Heart right ventricle (tissue), 16 donors: ENCODE data around the gene PLEKHN1. TPM values are rescaled to one million over a fixed set of nuclear protein-coding genes. Genes with fewer than 3 reads are reported as not detected.
"Not testable (repeated sequence)": the region's sequence is repeated elsewhere in the genome, so short reads cannot be mapped to it uniquely, and the experiment has no call there.

Experiments used
- ATAC-seq, 8 donors: fragments of 200-7000 bp; cut with Tn5 transposase; one replicate each; pipeline ENCODE4 v1.9.1; 2020; ENCODE audit warnings: mild to moderate bottlenecking in 8 of 8, moderate library complexity in 8 of 8, moderate number of reproducible peaks in 1 of 8
- DNase-seq, 2 donors: peaks; one replicate each; pipeline ENCODE4 v3.0.0-alpha.2; 2020
- H3K27ac ChIP-seq, 10 donors: fragments of 200-600 bp; sonication (generic) in 2 of 10; one replicate each; pipeline versions ENCODE4 v1.5.0 to v1.8.0; 2020 to 2022; ENCODE audit warnings: mild to moderate bottlenecking in 3 of 10
- H3K27me3 ChIP-seq, 7 donors: fragments of 200-600 bp; one replicate each; pipeline ENCODE4 v1.8.0; 2021 to 2022; ENCODE audit warnings: mild to moderate bottlenecking in 2 of 7
- H3K36me3 ChIP-seq, 9 donors: fragments of 200-600 bp; sonication (generic) in 1 of 9; one replicate each; pipeline versions ENCODE4 v1.5.0 to v1.8.0; 2020 to 2022; ENCODE audit warnings: mild to moderate bottlenecking in 2 of 9
- H3K4me1 ChIP-seq, 9 donors: fragments of 200-600 bp; sonication (generic) in 1 of 9; one replicate each; pipeline versions ENCODE4 v1.5.0 to v1.8.0; 2020 to 2022; ENCODE audit warnings: mild to moderate bottlenecking in 4 of 9
- H3K4me3 ChIP-seq, 10 donors: fragments of 200-600 bp; sonication (generic) in 2 of 10; one replicate each; pipeline versions ENCODE4 v1.5.0 to v1.8.0; 2020 to 2022; ENCODE audit warnings: mild to moderate bottlenecking in 7 of 10, moderate library complexity in 2 of 10
- H3K9me3 ChIP-seq, 11 donors: fragments of 200-600 bp in 10 of 11; sonication (generic) in 2 of 11; one replicate each; pipeline versions ENCODE4 v1.5.0 to v1.8.0; 2013 to 2022; ENCODE audit warnings: mild to moderate bottlenecking in 2 of 11, control low read depth in 1 of 11, moderate library complexity in 1 of 11
- CTCF ChIP-seq, 9 donors: fragments of 200-600 bp; sonication (generic) in 2 of 9; IDR thresholded peaks; one replicate each; pipeline versions ENCODE4 v1.5.0 to v1.8.0; 2021 to 2022; ENCODE audit warnings: antibody characterized with exemption in 9 of 9, mild to moderate bottlenecking in 5 of 9, moderate library complexity in 1 of 9
- WGBS, 2 donors: extraction: QIAGEN DNeasy Blood & Tissue Kit; methylation state at CpG; one replicate each; pipeline ENCODE4 v1.1.7; 2013; ENCODE audit warnings: inconsistent platforms in 1 of 2; 5-methylcytosine and 5-hydroxymethylcytosine counted together
- intact Hi-C, 10 donors: fragments of 100-400 bp; cut with DNase I; formaldehyde crosslinking; loops; one replicate each; pipeline versions ENCODE4 v1.11.1 to v1.14.2; 2022
- polyA plus RNA-seq, 2 donors: library from polyadenylated mRNA; stranded (reverse); fragments of 200-250 nt; gene quantifications; one replicate each; pipeline ENCODE4 v1.2.3, GENCODE V29; 2013
- total RNA-seq, 10 donors: library from RNA; stranded (reverse); fragmentation: NEBNext Ultra II Directional in 3 of 10; extraction: Animal tissue kit (Norgen Biotek cat#: 25700) in 3 of 10; gene quantifications; one replicate each; pipeline versions ENCODE4 v1.2.1 to v1.2.4, GENCODE V29; 2021 to 2023
- donor health status: Arrhythmogenic right ventricular cardiomyopathy.
- donor health status: ischemic (EF 13 %, LVEDD 7.1; RV severe dilation, severe dysfunction).
- donor health status: healthy with polysubstance abuse.
- donor health status: DM: no; HTN: yes; CAD: no.
- donor health status: DM: no; HTN: no; CAD: no.
- donor health status: ischemic (EF 25% LVEDD 6.9; RV normal size, moderate dysfunction).
- donor health status: ischemic (EF 25% LVEDD 5.7; RV mildly dilated, moderate dysfunction).
- donor health status: healthy.
- donor health status: DM: yes; HTN: yes; CAD: no.
- donor health status: Ischemic cardiomyopathy.
- donor health status: ischemic (EF 35%, LVEDD 5.7; RV mildly dilated, moderate dysfunction).
- donor health status: nonischemic (EF 11% LVEDD 7.7; RV severe dilation, severe dysfunction).
- donor health status: DM: yes; HTN: yes; CAD: no.
- donor health status: PGD.
- donor health status: ischemic (EF 29% LVEDD 5.4; RV normal size, mild dysfunction).
- donor health status: nonischemic (EF 23%, LVEDD 6.1; RV moderate dilation, normal function).

PLEKHN1 gene
- total and polyA plus RNA-seq, 12 donors: 0.13 to 0.37 (median 0.29) TPM; not detected in 8

- Histone ChIP-seq H3K36me3 (no peaks in the 10 kb centered on the region), H3K9me3 (peaks cover 0 to 19% (median 4%) of the 10 kb centered on the region in 11 donors), H3K27ac (no peak overlapping the region), H3K4me3 (no peak overlapping the region), H3K4me1 (peaks cover 0 to 3% (median 0%) of the 10 kb centered on the region in 9 donors), H3K27me3 (peaks cover 0 to 36% (median 0%) of the 10 kb centered on the region in 7 donors)
- intact Hi-C loops: loop anchor here in 1 of 10 donors (5.0 kb wide), 1 partner anchor 35 kb away; no protein-coding TSS in a partner anchor
- no peak for TF ChIP-seq CTCF (IDR thresholded peaks at IDR 0.05)
- no peak for DNase-seq
- WGBS, 2 donors: 95 to 96% methylated on average over 10 of the region's 10 CpGs
- ATAC-seq: no peak
Measured at GRCh38 chr1:991895-992294, 25.6 kb downstream of the PLEKHN1 start.

GRCh38 chr1:992362-992761 lies 26.1 kb downstream of the PLEKHN1 start:
- 93% methylated on average over 7 of the region's 7 CpGs for WGBS, 2 donors
- peaks cover 0 to 40% (median 0%) of the 10 kb centered on the region in 7 donors for H3K27me3 ChIP-seq

GRCh38 chr1:993379-993995 lies 27.2 kb downstream of the PLEKHN1 start:
- Histone ChIP-seq H3K9me3 (peaks cover 0 to 14% (median 4%) of the 10 kb centered on the region in 11 donors), H3K27ac (no peak overlapping the region), H3K27me3 (peaks cover 0 to 46% (median 0%) of the 10 kb centered on the region in 7 donors), H3K4me3 (no peak overlapping the region), H3K36me3 (peaks cover 0 to 9% (median 0%) of the 10 kb centered on the region in 9 donors), H3K4me1 (peaks cover 0 to 19% (median 12%) of the 10 kb centered on the region in 9 donors)
- WGBS, 2 donors: 67 to 73% methylated on average over 15 of the region's 15 CpGs
- no peak for DNase-seq
- TF ChIP-seq CTCF (IDR thresholded peaks at IDR 0.05): no peak
- intact Hi-C loops: loop anchor here in 1 of 10 donors (5.0 kb wide), 1 partner anchor 34 kb away; no protein-coding TSS in a partner anchor
- no peak for ATAC-seq

More at GRCh38 chr1:992362-992761, 26.1 kb downstream of the PLEKHN1 start:
- intact Hi-C loops: loop anchor here in 1 of 10 donors (5.0 kb wide), 1 partner anchor 35 kb away; no protein-coding TSS in a partner anchor
- Histone ChIP-seq H3K4me1 (peaks cover 0 to 7% (median under 1%) of the 10 kb centered on the region in 9 donors), H3K27ac (no peak overlapping the region), H3K9me3 (peaks cover 0 to 19% (median 4%) of the 10 kb centered on the region in 11 donors), H3K4me3 (no peak overlapping the region), H3K36me3 (peaks cover 0 to under 1% (median 0%) of the 10 kb centered on the region in 9 donors)
- DNase-seq: no peak
- no peak for ATAC-seq
- no peak for TF ChIP-seq CTCF (IDR thresholded peaks at IDR 0.05)

- not testable (repeated sequence) for H3K36me3 ChIP-seq, H3K27ac ChIP-seq, DNase-seq, ATAC-seq, H3K4me3 ChIP-seq
- WGBS, 2 donors: 84 to 87% methylated on average over 6 of the region's 6 CpGs
- H3K9me3 ChIP-seq: peaks cover 0 to 14% (median 4%) of the 10 kb centered on the region in 11 donors
- H3K4me1 ChIP-seq: peaks cover 0 to 24% (median 13%) of the 10 kb centered on the region in 9 donors
- H3K27me3 ChIP-seq: peaks cover 0 to 57% (median 0%) of the 10 kb centered on the region in 7 donors
- intact Hi-C loops: loop anchor here in 1 of 10 donors (5.0 kb wide), 1 partner anchor 33 kb away; no protein-coding TSS in a partner anchor
Measured at GRCh38 chr1:994546-994945, 28.3 kb downstream of the PLEKHN1 start.
